ENCODE results near the gene FLVCR2. TPM values are rescaled to one million over a fixed set of nuclear protein-coding genes. Genes with fewer than 3 reads are reported as not detected.

The FLVCR2 gene
- total and polyA plus RNA-seq, 2 of the 13 experiments (the other 11 are each of a cell fraction or from before 2014, with no cell fraction given), result 9.9 to 10.5 TPM

- TF ChIP-seq ZHX2 (IDR thresholded peaks at IDR 0.05; ENCODE audit: low read depth) (no peak), ZHX2 (CRISPR knock-in tag; IDR thresholded peaks at IDR 0.05; ENCODE audit: borderline replicate concordance) (no peak), ZSCAN9 (CRISPR knock-in tag; IDR thresholded peaks at IDR 0.05; ENCODE audit: borderline replicate concordance) (peak; percentile 1; the same call in 1 of the 2 replicates), ZSCAN12 (CRISPR knock-in tag; IDR thresholded peaks at IDR 0.05) (0 out of 2 replicates have a peak, but pooled peaks have one; percentile 37), IRF9 (CRISPR knock-in tag; IDR thresholded peaks at IDR 0.05; ENCODE audit: borderline replicate concordance) (0 out of 2 replicates have a peak, but pooled peaks have one; percentile 20), KMT2B (CRISPR knock-in tag; IDR thresholded peaks at IDR 0.05) (0 out of 2 replicates have a peak, but pooled peaks have one; percentile 1), NFRKB (IDR thresholded peaks at IDR 0.05) (no peak), WIZ (CRISPR knock-in tag; IDR thresholded peaks at IDR 0.05) (0 out of 2 replicates have a peak, but pooled peaks have one; percentile 41), ZFP36L1 (CRISPR knock-in tag; IDR thresholded peaks at IDR 0.05) (peak; percentile 36; the same call in 1 of the 2 replicates), PAX8 (CRISPR knock-in tag; IDR thresholded peaks at IDR 0.05; ENCODE audit: borderline replicate concordance) (0 out of 2 replicates have a peak, but pooled peaks have one; percentile 6), ARID4A (CRISPR knock-in tag; IDR thresholded peaks at IDR 0.05; ENCODE audit: borderline replicate concordance) (peak; percentile 40; the same call in 1 of the 2 replicates), NKX3-1 (CRISPR knock-in tag; IDR thresholded peaks at IDR 0.05) (no peak), ZBTB43 (CRISPR knock-in tag; conservative IDR thresholded peaks at IDR 0.05) (no peak), FOXP4 (CRISPR knock-in tag; IDR thresholded peaks at IDR 0.05) (peak; percentile 6; the same call in 1 of the 2 replicates)
These were observed 442 bp downstream of the FLVCR2 start (continued) for GRCh38 chr14:75578786-75579337.

All from HepG2 (cell line).